Activated naive CD4-positive, alpha-beta T cell treated with anti-CD3 and anti-CD28 coated beads, Interleukin-2, amount 50 U/mL, for 24 hours (primary cell): Measurements from ENCODE around the gene RAB34.

Source experiments
- H3K27ac Mint-ChIP-seq: one replicate; pipeline ENCODE4 v1.8.0; 2021; ENCODE audit warnings: mild to moderate bottlenecking, mixed read lengths
- H3K27me3 Mint-ChIP-seq: one replicate; pipeline ENCODE4 v1.8.0; 2021; ENCODE audit warnings: mixed read lengths
- H3K36me3 Mint-ChIP-seq: one replicate; pipeline ENCODE4 v1.8.0; 2021; ENCODE audit warnings: mixed read lengths
- H3K4me1 Mint-ChIP-seq: one replicate; pipeline ENCODE4 v1.8.0; 2021; ENCODE audit warnings: mixed read lengths
- H3K4me3 Mint-ChIP-seq: one replicate; pipeline ENCODE4 v1.8.0; 2021; ENCODE audit warnings: mild to moderate bottlenecking, mixed read lengths
- H3K9me3 Mint-ChIP-seq: one replicate; pipeline ENCODE4 v1.8.0; 2021; ENCODE audit warnings: mixed read lengths

Gene RAB34

DNA sequence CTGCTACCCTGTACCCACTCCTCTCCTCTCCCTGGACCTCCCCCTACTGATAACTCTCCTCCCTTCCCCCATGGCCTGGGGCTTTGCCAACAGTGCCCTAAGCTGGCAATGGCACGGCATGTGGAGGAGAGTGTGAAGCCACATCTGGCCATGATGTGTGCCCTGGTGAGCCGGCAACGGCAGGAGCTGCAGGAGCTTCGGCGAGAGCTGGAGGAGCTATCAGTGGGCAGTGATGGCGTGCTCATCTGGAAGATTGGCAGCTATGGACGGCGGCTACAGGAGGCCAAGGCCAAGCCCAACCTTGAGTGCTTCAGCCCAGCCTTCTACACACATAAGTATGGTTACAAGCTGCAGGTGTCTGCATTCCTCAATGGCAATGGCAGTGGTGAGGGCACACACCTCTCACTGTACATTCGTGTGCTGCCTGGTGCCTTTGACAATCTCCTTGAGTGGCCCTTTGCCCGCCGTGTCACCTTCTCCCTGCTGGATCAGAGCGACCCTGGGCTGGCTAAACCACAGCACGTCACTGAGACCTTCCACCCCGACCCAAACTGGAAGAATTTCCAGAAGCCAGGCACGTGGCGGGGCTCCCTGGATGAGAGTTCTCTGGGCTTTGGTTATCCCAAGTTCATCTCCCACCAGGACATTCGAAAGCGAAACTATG is 31.3 kb upstream of the RAB34 start:
- no peaks in the 10 kb centered on the region for H3K27me3 Mint-ChIP-seq
- H3K9me3 Mint-ChIP-seq = no peaks in the 10 kb centered on the region
- H3K4me1 Mint-ChIP-seq = peaks cover 17% of the 10 kb centered on the region
- H3K4me3 Mint-ChIP-seq = peak overlapping the region; percentile 26
- peaks cover 2% of the 10 kb centered on the region for H3K36me3 Mint-ChIP-seq
- peak overlapping the region; percentile 68 for H3K27ac Mint-ChIP-seq

DNA sequence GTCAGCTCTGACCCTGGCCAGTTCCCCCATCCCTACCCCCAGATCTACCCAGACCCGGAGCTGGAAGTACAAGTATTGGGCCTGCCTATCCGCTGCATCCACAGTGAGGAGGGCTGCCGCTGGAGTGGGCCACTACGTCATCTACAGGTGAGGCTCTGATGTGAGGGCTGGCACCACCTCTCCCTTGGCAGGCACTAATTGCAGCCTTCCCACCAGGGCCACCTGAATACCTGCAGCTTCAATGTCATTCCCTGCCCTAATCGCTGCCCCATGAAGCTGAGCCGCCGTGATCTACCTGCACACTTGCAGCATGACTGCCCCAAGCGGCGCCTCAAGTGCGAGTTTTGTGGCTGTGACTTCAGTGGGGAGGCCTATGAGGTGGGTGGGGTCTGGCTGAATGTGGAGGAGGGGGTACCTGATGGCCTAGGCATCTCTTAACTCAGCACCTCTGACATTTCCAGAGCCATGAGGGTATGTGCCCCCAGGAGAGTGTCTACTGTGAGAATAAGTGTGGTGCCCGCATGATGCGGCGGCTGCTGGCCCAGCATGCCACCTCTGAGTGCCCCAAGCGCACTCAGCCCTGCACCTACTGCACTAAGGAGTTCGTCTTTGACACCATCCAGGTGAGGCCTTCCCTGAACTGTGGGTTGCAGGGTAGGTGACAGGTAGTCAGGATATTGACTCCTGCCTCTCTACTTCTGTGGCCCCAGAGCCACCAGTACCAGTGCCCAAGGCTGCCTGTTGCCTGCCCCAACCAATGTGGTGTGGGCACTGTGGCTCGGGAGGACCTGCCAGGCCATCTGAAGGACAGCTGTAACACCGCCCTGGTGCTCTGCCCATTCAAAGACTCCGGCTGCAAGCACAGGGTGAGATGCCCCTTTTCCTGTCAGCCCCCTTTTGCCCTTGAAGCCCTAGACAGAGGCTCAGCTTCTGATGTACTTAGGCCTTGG is 30.4 kb upstream of the RAB34 start:
- peak overlapping the region; percentile 26 for H3K4me3 Mint-ChIP-seq
- H3K4me1 Mint-ChIP-seq = peaks cover 17% of the 10 kb centered on the region
- H3K36me3 Mint-ChIP-seq = peaks cover 2% of the 10 kb centered on the region
- no peaks in the 10 kb centered on the region for H3K9me3 Mint-ChIP-seq
- H3K27ac Mint-ChIP-seq = peak overlapping the region; percentile 68
- H3K27me3 Mint-ChIP-seq = no peaks in the 10 kb centered on the region

DNA sequence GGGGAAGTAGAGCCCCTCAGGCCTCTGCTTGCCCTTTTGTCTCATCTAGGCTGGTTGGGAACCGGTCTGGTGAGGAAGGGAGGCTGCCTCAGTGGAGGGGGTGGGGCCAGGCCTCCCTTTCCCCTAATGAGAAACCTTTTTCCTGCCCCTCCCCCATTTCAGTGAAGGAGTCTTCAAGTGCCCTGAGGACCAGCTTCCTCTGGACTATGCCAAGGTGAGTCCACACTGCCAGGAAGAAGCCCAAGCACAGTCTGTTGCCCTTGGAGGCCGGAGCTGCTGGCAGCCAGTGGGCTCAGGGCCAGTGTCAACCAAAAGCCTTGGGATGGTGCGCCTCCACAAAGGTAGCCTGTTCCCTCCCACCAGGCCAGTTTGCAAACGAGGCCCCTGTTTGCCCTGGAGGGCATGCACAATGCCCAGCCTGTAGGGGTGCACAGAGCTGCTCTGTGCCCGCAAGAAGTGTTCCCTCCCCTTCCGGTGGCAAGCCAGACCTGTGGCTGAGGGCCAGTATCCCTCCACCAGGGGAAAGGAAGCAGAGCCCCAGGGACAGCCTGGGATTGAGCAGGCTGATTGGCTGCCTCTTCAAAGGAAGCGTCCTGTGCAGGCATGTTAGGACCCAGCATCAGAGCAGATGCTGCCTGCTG is 29.5 kb upstream of the RAB34 start:
- H3K4me3 Mint-ChIP-seq = peak overlapping the region; percentile 92
- H3K27ac Mint-ChIP-seq = no peak overlapping the region
- H3K36me3 Mint-ChIP-seq = peaks cover 2% of the 10 kb centered on the region
- peaks cover 17% of the 10 kb centered on the region for H3K4me1 Mint-ChIP-seq
- no peaks in the 10 kb centered on the region for H3K9me3 Mint-ChIP-seq
- no peaks in the 10 kb centered on the region for H3K27me3 Mint-ChIP-seq

DNA sequence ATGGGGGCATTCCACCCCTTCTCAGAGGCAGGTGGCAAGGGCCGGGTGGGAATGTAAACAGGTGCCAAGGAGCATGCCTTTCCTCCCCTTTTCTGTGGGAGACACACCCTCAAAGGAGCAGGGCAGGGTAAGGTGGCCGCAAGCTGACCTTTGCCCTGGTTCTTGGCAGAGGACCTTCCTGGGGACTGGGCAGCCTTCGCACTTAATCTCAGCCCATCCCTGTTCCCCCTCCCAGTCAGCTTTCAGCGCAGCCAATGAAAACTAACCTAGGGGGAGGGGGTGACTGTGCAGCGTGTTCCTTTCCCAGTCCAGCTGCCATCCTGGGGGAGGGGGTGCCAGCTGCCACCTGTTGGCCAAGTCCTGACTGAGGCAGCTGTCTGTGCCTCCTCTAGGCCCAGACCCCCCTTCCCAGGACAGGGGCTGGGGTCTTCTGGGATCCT is 29.0 kb upstream of the RAB34 start:
- peak overlapping the region; percentile 51 for H3K27ac Mint-ChIP-seq
- peaks cover 2% of the 10 kb centered on the region for H3K36me3 Mint-ChIP-seq
- H3K4me1 Mint-ChIP-seq = peaks cover 17% of the 10 kb centered on the region
- H3K27me3 Mint-ChIP-seq = no peaks in the 10 kb centered on the region
- no peaks in the 10 kb centered on the region for H3K9me3 Mint-ChIP-seq
- H3K4me3 Mint-ChIP-seq = peak overlapping the region; percentile 92

DNA sequence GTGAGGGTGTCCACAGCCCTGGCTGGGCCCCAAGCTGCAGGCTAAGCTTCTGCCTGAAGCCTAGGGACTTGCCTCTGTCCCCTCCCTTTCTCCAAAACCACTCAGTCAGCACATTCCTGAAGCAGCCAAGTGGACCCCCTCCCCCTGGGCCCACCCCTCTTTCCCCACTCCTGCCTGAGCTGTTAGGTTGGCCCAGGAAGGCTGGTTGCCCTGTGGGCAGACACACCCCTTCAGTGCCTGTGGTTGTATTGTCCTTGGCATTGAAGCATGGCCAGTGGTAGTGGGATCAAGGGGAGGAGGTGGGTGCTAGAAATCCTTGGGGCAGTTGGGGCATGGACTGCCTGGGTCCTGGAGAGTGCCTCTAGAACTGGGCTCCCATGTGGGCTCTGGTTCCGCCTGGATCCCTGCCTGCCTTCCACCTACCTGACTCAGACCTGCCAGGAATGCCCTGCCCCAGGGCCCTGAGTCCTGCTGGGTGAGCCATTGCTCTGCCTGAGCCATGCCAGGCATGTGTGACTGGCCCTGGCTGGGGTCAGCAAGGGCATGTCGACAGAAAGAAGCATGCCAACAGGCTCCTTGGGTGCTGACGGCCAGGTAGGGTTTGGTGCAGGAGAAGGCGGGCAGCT is 28.2 kb upstream of the RAB34 start:
- Mint-ChIP-seq H3K27me3 (no peaks in the 10 kb centered on the region), H3K27ac (peak overlapping the region; percentile 51), H3K4me3 (peak overlapping the region; percentile 92), H3K9me3 (no peaks in the 10 kb centered on the region), H3K36me3 (peaks cover 2% of the 10 kb centered on the region), H3K4me1 (peaks cover 17% of the 10 kb centered on the region)

DNA sequence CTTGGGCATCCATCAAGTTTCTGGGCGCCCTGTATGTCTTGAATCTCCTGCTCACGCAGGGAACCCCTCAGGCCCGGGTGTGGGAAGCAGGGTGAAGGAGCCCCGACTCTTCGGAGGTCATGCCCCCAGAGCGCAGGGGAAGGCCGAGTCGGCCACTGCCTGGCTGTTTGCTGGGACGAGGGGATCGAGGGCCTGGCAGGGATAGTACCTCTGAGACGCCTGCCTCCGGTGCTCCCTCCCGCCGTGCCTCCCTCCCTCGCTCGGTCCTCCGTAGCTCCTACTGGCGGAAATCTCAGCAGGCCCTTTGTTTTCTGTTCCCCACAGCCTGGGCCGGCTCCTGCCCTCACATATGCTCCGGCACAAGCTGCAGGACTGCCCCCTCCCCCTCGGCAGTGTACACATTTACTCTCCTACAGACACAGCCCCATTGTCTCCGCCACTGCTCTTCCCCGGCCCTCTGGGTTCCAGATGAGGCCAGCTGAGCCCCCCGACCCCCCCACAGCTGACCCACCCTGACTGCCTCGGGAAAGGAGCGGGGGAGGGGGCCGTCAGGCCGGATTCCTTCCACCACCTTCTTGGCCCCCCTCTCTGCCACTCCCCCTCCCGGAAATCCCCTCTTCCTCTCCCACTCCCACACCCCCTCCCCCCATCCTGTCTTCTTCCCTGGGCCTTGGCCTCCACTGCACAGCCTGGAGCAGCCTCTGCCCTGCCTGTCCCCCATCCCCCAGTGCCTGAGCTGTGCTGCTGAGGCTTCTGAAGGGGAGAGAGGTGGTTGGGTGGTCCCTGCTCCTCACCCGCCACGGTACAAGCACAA is 27.5 kb upstream of the RAB34 start:
- no peaks in the 10 kb centered on the region for H3K9me3 Mint-ChIP-seq
- H3K4me1 Mint-ChIP-seq = peaks cover 15% of the 10 kb centered on the region
- H3K27ac Mint-ChIP-seq = peak overlapping the region; percentile 94
- H3K36me3 Mint-ChIP-seq = peaks cover 2% of the 10 kb centered on the region
- H3K4me3 Mint-ChIP-seq = peak overlapping the region; percentile 92
- H3K27me3 Mint-ChIP-seq = no peaks in the 10 kb centered on the region

DNA sequence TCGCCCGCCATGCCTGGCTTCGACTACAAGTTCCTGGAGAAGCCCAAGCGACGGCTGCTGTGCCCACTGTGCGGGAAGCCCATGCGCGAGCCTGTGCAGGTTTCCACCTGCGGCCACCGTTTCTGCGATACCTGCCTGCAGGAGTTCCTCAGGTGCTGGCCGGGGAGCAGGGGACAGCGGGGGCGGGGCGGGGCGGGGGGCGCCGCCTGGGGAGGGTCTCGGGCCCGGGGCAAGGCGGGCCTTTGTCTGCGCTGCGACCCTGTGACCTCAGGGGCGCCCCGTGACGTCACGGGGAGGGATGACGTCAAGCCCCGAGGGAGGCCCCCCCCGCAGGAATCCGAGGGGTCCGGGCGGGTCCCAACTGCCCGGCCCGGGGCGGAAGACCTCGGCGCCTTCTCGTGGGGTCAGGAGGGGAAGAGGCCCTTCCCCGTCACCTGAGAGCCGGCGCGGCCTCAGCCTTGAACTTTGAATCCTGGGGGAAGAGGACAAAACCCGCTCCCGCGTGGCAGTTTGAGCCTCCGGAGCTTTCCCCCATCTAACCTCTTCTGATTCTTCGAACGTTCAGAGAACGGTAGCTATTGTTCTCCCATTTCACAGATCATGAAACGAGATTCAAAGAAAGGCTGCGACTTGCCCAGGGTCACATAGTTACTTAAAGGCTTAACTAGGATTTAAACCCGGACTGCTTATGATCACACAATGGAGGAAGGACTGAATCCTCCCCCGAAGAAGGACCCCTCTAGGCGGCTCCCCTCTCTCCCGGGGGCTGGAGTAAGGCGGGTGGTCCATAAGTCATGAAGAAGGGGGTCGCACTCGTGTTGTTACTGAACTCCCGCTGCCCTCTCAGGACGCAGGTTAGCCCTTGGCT is 26.7 kb upstream of the RAB34 start:
- Mint-ChIP-seq H3K36me3 (peaks cover 2% of the 10 kb centered on the region), H3K4me1 (peaks cover 11% of the 10 kb centered on the region), H3K9me3 (no peaks in the 10 kb centered on the region), H3K27me3 (no peaks in the 10 kb centered on the region), H3K27ac (peak overlapping the region; percentile 94), H3K4me3 (peak overlapping the region; percentile 92)

DNA sequence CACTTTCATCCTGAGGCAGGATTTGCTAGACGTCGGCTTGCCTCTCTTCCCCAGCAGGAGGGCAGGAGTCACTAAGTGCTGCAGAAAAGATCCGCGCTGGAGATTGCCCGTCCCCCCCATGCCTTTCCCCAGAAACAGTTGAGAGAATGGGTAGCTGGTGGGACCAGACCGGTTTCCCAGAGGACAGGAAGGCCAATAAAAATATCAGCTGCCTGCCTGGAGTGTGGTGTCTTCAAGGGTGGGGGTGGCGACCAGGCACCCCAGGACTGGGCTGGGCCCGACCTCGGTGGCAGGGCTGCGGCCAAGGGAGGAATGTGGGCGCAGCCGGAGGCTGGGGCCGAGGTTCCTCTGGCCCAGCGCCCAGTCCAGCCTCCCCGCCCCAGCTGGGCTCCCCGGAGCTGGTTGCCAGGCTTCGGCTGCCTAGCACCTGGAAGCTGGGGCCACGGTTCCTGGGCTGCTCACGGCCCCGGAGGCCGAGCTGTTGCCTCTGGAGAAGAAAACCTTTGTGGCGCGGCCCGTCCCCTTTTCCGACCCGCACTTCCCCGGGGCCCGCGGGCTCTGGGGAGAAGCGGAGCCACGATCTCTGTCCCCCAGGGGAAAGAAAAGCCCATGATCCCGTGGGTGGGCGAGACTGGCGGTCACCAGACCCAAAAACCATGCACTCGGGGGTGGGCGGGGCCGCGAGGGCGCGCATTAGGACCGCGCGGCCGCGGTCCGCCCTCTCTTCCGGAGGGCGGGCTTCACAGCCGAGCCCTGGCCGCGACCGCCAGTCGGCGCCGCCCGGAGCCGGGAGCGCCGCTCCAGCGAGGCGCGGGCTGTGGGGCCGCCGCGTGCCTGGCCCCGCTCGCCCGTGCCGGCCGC is 25.8 kb upstream of the RAB34 start, which contains the start of gene TRAF4:
Gene TRAF4, plus strand, starts transcription at position 769 of the 861 bp plus-strand sequence. CDS start 102 bp downstream, outside the sequence.
- Mint-ChIP-seq H3K9me3 (no peaks in the 10 kb centered on the region), H3K4me3 (peak within 1 kb of the TSS; percentile 92), H3K27me3 (no peaks in the 10 kb centered on the region), H3K27ac (peak within 1 kb of the TSS; percentile 94), H3K4me1 (peaks cover 15% of the 10 kb centered on the region), H3K36me3 (peaks cover 3% of the 10 kb centered on the region)

DNA sequence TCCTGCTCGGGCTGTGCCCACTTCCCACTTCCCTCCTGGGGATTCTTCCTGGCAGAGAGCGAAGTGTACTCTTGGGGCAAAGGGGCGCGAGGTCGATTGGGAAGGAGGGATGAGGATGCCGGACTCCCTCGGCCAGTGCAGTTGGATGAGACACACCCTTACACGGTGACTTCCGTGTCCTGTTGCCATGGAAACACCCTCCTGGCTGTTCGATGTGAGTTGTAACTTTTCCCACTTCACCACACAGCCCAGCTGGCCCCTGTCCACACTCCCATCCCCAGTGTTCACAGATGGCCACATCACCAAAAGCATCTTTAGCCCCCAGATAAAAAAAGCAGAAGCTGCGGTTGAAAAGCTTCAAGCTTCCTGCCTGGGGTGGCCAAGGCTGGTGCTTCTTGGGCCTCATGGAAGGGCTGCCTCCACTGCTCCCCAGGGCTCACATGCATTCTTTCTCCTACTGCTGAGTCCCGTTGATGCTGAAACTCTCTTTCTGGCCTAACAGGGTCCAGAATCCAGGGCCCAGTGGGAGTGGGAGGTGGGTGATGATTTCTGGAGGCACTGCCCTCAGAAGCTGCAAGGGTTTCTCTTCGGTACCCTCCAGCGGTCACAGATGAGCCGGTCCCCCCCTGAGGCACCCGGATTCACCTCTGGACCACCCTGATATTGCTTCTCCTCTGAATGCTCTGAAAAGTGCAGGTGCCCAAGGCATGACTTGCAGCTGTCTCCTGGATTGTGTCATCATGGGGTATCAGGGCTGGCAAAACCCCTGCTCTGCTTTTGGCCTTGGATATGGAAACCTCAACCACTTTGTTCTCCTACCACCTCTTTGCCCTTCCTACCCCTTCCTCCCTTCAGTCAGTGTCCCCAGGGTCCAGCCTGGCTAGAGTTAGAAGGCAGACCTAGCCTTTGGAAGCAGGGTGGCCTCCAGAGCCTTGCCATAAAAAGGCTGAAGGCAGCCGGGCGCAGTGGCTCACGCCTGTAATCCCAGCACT is 24.0 kb upstream of the RAB34 start:
- H3K4me3 Mint-ChIP-seq = no peak overlapping the region

DNA sequence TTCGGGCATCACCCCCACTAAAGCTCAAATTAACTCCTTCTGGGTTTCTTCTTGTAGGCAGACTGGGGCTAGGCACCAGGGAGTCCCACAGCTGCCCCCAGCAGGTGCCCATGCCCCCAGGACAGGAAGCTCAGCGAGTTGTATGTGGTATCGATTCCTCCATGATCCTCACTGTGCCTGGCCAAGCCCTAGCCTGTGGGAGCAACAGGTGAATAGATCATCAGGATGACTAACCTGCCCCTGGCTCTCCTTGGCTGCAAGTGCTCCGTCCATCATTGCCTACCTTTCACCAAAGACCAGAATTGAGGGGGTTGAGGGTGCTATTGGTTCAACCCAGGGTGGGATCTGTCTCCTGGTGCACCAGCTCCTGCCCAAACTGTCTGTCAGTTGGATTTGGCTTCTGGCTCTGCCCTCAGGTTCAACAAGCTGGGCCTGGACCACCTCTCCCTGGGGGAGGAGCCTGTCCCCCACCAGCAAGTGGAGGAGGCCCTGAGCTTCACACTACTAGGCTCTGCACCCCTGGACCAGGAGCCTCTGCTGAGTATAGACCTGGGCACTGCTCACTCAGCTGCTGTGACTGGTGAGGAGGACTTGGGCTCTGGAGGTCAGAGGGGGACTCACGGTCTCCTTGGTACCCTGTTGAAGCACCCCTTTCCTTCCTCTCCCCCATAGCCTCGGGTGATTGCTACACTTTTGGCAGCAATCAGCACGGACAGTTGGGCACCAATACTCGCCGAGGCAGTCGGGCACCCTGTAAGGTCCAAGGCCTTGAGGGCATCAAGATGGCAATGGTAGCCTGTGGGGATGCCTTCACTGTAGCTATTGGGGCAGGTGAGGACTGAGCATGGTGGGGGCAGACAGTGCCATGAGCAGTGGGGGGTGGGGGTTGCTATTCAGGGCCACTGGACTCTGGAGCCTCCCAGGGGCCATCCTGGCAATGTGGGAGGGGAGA is 23.0 kb upstream of the RAB34 start:
- H3K4me3 Mint-ChIP-seq = no peak overlapping the region
- H3K27ac Mint-ChIP-seq = no peak overlapping the region
- no peaks in the 10 kb centered on the region for H3K27me3 Mint-ChIP-seq
- H3K36me3 Mint-ChIP-seq = peaks cover 2% of the 10 kb centered on the region
- H3K9me3 Mint-ChIP-seq = no peaks in the 10 kb centered on the region
- peaks cover 15% of the 10 kb centered on the region for H3K4me1 Mint-ChIP-seq

More for the DNA sequence above, 24.0 kb upstream of the RAB34 start:
- H3K36me3 Mint-ChIP-seq = peaks cover 2% of the 10 kb centered on the region
- H3K27me3 Mint-ChIP-seq = no peaks in the 10 kb centered on the region
- peaks cover 21% of the 10 kb centered on the region for H3K4me1 Mint-ChIP-seq
- no peaks in the 10 kb centered on the region for H3K9me3 Mint-ChIP-seq
- no peak overlapping the region for H3K27ac Mint-ChIP-seq

DNA sequence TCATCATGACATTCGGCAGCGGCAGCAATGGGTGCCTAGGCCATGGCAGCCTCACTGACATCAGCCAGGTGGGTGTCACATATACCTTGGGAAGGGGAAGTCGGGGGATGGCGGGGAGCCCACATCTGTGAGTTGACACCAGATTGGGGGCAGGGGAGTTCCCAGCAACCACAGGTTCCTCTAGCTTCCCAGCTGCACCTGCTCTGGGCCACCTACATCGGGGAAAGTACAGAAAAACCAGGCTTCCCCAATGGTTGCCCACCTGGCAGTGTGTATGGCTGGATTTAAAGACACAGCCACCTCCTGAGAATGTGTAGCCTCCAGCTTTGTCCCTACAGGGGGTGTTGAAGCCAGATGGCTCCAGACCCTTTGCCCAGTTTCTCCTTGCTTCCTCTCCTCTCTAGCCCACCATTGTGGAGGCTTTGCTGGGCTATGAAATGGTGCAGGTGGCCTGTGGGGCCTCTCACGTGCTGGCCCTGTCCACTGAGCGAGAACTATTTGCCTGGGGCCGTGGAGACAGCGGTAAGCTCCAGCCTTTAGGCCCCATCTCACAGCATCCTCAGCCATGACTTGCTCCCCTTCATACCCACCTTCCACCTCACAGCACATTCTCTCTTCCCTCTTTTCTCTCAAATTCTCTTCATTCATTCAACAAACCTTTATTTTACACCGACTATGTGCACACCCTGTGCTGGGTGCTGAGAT is 21.2 kb upstream of the RAB34 start:
- H3K27ac Mint-ChIP-seq = peak overlapping the region; percentile 91
- no peaks in the 10 kb centered on the region for H3K9me3 Mint-ChIP-seq
- no peaks in the 10 kb centered on the region for H3K27me3 Mint-ChIP-seq
- peaks cover 4% of the 10 kb centered on the region for H3K36me3 Mint-ChIP-seq
- H3K4me3 Mint-ChIP-seq = peak overlapping the region; percentile 71
- H3K4me1 Mint-ChIP-seq = peaks cover 15% of the 10 kb centered on the region
